Measurements from ENCODE around the gene GATA3.

DNA sequence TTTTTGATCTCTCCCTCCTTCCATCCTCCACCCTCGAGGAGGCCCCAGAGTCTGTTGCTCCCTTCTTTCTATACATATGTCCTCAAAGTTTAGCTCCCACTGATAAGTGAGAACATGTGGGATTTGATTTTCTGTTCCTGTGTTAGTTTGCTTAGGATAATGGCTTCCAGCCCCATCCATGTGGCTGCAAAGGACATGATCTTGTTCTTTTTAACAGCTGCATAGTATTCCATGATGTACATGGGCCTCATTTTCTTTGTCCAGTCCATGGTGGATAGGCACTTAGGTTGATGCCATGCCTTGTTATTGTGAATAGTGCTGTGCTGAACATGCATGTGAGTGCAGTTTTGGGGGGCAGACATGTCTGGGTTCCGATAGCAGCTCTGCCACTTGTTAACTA is 51.4 kb downstream of the GATA3 start:
- TF ChIP-seq, protein P1, sequence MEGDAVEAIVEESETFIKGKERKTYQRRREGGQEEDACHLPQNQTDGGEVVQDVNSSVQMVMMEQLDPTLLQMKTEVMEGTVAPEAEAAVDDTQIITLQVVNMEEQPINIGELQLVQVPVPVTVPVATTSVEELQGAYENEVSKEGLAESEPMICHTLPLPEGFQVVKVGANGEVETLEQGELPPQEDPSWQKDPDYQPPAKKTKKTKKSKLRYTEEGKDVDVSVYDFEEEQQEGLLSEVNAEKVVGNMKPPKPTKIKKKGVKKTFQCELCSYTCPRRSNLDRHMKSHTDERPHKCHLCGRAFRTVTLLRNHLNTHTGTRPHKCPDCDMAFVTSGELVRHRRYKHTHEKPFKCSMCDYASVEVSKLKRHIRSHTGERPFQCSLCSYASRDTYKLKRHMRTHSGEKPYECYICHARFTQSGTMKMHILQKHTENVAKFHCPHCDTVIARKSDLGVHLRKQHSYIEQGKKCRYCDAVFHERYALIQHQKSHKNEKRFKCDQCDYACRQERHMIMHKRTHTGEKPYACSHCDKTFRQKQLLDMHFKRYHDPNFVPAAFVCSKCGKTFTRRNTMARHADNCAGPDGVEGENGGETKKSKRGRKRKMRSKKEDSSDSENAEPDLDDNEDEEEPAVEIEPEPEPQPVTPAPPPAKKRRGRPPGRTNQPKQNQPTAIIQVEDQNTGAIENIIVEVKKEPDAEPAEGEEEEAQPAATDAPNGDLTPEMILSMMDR (IDR thresholded peaks at IDR 0.05), result no peak
- no peak for TF ChIP-seq ZFX (IDR thresholded peaks at IDR 0.05; ENCODE audit: borderline replicate concordance)

All from 22Rv1 (cell line).